Measurements from ENCODE around the gene TERT. TPM values are rescaled to one million over a fixed set of nuclear protein-coding genes. Genes with fewer than 3 reads are reported as not detected.

The TERT gene
- total RNA-seq, 3 donors from 2014 or later (not counting 1 experiment from before 2014, with no cell fraction given): not detected

DNA sequence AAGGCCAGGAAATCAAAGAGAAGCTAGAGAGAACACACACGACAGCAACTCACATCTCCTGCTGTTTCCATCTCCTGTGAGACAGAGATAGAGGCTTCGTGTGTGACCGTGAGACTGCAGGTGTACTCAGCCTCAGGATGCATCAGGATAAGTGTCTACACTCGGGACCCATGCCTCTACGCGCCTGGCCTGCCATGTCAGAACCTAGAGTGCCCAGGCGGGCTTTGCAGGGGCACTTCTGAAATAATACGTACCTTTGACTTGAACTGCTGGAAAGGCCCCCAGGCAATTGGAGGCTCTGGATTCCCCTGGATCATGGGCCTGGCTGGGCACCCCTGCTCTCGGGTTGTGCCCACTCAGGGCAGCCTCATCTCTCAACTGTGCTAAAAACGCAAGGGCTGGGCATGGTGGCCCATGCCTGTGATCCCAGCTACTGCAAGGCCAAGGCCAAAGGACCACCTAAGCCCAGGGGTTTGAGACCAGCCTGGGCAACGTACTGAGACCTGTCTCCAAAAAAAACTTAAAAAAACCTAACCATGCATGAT is 37.1 kb upstream of the TERT start:
- no peaks in the 10 kb centered on the region for H3K36me3 Mint-ChIP-seq
- no peaks in the 10 kb centered on the region for H3K9me3 ChIP-seq (ENCODE audit: control insufficient read depth, insufficient read depth, low read length)
- H3K9me3 Mint-ChIP-seq: no peaks in the 10 kb centered on the region
- H3K27me3 ChIP-seq (ENCODE audit: control insufficient read depth, insufficient read depth, low read length): no peaks in the 10 kb centered on the region
- ATAC-seq (no peak), DNase-seq (no peak)
- H3K36me3 ChIP-seq (ENCODE audit: control insufficient read depth, insufficient read depth, low read length): peaks cover 67% of the 10 kb centered on the region
- no peak overlapping the region for H3K4me3 ChIP-seq (ENCODE audit: low read length)
- WGBS (ENCODE audit: insufficient coverage): 91% methylated on average over 11 of the region's 11 CpGs
- intact Hi-C loops (cut with micrococcal nuclease): no loop called here
- H3K4me3 Mint-ChIP-seq: no peak overlapping the region
- peaks cover 14 to 30% of the 10 kb centered on the region in 2 donors for H3K4me1 Mint-ChIP-seq
- H3K4me1 ChIP-seq (ENCODE audit: control insufficient read depth, insufficient read depth, low read length): no peaks in the 10 kb centered on the region
- TF ChIP-seq, protein P1, sequence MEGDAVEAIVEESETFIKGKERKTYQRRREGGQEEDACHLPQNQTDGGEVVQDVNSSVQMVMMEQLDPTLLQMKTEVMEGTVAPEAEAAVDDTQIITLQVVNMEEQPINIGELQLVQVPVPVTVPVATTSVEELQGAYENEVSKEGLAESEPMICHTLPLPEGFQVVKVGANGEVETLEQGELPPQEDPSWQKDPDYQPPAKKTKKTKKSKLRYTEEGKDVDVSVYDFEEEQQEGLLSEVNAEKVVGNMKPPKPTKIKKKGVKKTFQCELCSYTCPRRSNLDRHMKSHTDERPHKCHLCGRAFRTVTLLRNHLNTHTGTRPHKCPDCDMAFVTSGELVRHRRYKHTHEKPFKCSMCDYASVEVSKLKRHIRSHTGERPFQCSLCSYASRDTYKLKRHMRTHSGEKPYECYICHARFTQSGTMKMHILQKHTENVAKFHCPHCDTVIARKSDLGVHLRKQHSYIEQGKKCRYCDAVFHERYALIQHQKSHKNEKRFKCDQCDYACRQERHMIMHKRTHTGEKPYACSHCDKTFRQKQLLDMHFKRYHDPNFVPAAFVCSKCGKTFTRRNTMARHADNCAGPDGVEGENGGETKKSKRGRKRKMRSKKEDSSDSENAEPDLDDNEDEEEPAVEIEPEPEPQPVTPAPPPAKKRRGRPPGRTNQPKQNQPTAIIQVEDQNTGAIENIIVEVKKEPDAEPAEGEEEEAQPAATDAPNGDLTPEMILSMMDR (IDR thresholded peaks at IDR 0.05): no peak
- H3K27me3 Mint-ChIP-seq (ENCODE audit: low read depth in 2 of 2): no peaks in the 10 kb centered on the region
- no peak overlapping the region for H3K27ac ChIP-seq (ENCODE audit: low read length)
- no peak overlapping the region for H3K27ac Mint-ChIP-seq

- Mint-ChIP-seq H3K9me3 (no peaks in the 10 kb centered on the region), H3K4me3 (no peak overlapping the region), H3K27ac (no peak overlapping the region), H3K27me3 (ENCODE audit: low read depth in 2 of 2) (no peaks in the 10 kb centered on the region), H3K36me3 (no peaks in the 10 kb centered on the region), H3K4me1 (peaks cover 10 to 32% of the 10 kb centered on the region in 2 donors)
- H3K27ac ChIP-seq (ENCODE audit: low read length): no peak overlapping the region
- TF ChIP-seq, protein P1 (IDR thresholded peaks at IDR 0.05): no peak
- intact Hi-C loops (cut with micrococcal nuclease): no loop called here
- ATAC-seq (peak in 1 of 3 donors; percentile 27), DNase-seq (no peak)
- no peaks in the 10 kb centered on the region for H3K27me3 ChIP-seq (ENCODE audit: control insufficient read depth, insufficient read depth, low read length)
- no peaks in the 10 kb centered on the region for H3K4me1 ChIP-seq (ENCODE audit: control insufficient read depth, insufficient read depth, low read length)
- H3K9me3 ChIP-seq (ENCODE audit: control insufficient read depth, insufficient read depth, low read length): no peaks in the 10 kb centered on the region
- peaks cover 59% of the 10 kb centered on the region for H3K36me3 ChIP-seq (ENCODE audit: control insufficient read depth, insufficient read depth, low read length)
- no peak overlapping the region for H3K4me3 ChIP-seq (ENCODE audit: low read length)
- WGBS (ENCODE audit: insufficient coverage): 95% methylated on average over 35 of the region's 35 CpGs
These were observed 36.3 kb upstream of the TERT start for GRCh38 chr5:1330847-1331831.

- no peak overlapping the region for H3K27ac ChIP-seq (ENCODE audit: low read length)
- Mint-ChIP-seq H3K9me3 (no peaks in the 10 kb centered on the region), H3K4me1 (peaks cover 6 to 33% of the 10 kb centered on the region in 2 donors), H3K27me3 (ENCODE audit: low read depth in 2 of 2) (no peaks in the 10 kb centered on the region), H3K27ac (no peak overlapping the region), H3K36me3 (no peaks in the 10 kb centered on the region), H3K4me3 (no peak overlapping the region)
- TF ChIP-seq, protein P1 (IDR thresholded peaks at IDR 0.05): no peak
- no peaks in the 10 kb centered on the region for H3K27me3 ChIP-seq (ENCODE audit: control insufficient read depth, insufficient read depth, low read length)
- peaks cover 54% of the 10 kb centered on the region for H3K36me3 ChIP-seq (ENCODE audit: control insufficient read depth, insufficient read depth, low read length)
- H3K9me3 ChIP-seq (ENCODE audit: control insufficient read depth, insufficient read depth, low read length): no peaks in the 10 kb centered on the region
- H3K4me3 ChIP-seq (ENCODE audit: low read length): no peak overlapping the region
- no peak for DNase-seq
- WGBS (ENCODE audit: insufficient coverage): 94% methylated on average over 23 of the region's 23 CpGs
- no peaks in the 10 kb centered on the region for H3K4me1 ChIP-seq (ENCODE audit: control insufficient read depth, insufficient read depth, low read length)
- intact Hi-C loops (cut with micrococcal nuclease): no loop called here
- ATAC-seq: no peak
These were observed 35.4 kb upstream of the TERT start for GRCh38 chr5:1330146-1330846.
